ENCODE measurements around the gene PARVB.

DNA sequence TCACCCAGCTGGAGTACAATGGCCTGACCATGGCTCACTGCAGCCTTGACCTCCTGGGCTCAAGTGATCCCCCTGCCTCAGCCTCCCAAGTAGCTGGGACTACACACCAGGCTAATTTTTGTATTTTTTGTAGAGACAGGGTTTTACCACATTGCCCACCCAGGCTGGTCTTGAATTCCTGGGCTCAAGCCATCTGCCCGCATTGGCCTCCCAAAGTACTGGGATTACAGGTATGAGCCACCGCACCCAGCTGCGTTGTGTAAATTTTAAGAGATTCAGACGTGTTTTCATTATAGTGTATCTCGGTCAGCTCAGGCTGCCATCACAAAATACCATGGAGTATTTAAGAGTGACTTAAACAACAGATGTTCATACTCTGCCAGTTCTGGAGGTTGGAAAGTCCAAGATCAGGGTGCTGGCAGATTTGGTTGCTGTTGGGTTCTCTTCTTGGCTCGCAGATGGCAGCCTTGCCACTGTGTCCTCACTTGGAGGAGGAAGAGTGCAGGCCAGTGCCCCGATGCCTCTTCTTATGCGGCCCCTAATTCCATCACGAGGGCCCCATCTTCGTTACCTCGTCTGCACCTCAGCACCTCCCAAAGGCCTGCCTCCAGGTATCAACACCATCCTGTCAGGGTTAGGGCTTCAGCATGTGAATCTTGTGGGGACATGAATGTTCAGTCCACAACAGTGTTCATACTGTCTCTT is 32.6 kb upstream of the PARVB start:
- TF ChIP-seq, protein P1, sequence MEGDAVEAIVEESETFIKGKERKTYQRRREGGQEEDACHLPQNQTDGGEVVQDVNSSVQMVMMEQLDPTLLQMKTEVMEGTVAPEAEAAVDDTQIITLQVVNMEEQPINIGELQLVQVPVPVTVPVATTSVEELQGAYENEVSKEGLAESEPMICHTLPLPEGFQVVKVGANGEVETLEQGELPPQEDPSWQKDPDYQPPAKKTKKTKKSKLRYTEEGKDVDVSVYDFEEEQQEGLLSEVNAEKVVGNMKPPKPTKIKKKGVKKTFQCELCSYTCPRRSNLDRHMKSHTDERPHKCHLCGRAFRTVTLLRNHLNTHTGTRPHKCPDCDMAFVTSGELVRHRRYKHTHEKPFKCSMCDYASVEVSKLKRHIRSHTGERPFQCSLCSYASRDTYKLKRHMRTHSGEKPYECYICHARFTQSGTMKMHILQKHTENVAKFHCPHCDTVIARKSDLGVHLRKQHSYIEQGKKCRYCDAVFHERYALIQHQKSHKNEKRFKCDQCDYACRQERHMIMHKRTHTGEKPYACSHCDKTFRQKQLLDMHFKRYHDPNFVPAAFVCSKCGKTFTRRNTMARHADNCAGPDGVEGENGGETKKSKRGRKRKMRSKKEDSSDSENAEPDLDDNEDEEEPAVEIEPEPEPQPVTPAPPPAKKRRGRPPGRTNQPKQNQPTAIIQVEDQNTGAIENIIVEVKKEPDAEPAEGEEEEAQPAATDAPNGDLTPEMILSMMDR (IDR thresholded peaks at IDR 0.05 in 4 of 5, conservative IDR thresholded peaks at IDR 0.05 in 1 of 5), result no peak
- TF ChIP-seq POLR2A (IDR thresholded peaks at IDR 0.05), result no peak

Measured in gastrocnemius medialis (tissue), 4 donors.